ENCODE data around the gene DDAH1. TPM values are rescaled to one million over a fixed set of nuclear protein-coding genes. Genes with fewer than 3 reads are reported as not detected.

The DDAH1 gene
- polyA plus RNA-seq, 2 of the 4 experiments (the other 2 are of a cell fraction): 5.7 to 12.6 TPM

- TF ChIP-seq CEBPB (IDR thresholded peaks at IDR 0.05) (no peak), JUN (IDR thresholded peaks at IDR 0.05) (no peak), SMC3 (IDR thresholded peaks at IDR 0.05) (no peak), JUNB (IDR thresholded peaks at IDR 0.05) (no peak), E2F6 (IDR thresholded peaks at IDR 0.05; ENCODE audit: borderline replicate concordance, low read depth) (no peak), KDM1A (IDR thresholded peaks at IDR 0.05; ENCODE audit: low read depth) (no peak), CTCF (IDR thresholded peaks at IDR 0.05) (no peak), KDM5A (IDR thresholded peaks at IDR 0.05) (no peak), EHMT2 (IDR thresholded peaks at IDR 0.05; ENCODE audit: low read depth) (no peak), ZFP36 (IDR thresholded peaks at IDR 0.05; ENCODE audit: borderline replicate concordance, partially characterized antibody) (no peak), CHD2 (IDR thresholded peaks at IDR 0.05; ENCODE audit: low read length, partially characterized antibody) (no peak), MYC (IDR thresholded peaks at IDR 0.05; ENCODE audit: borderline replicate concordance, low read length) (no peak), RFX5 (IDR thresholded peaks at IDR 0.05) (no peak), ZSCAN20 (CRISPR knock-in tag; IDR thresholded peaks at IDR 0.05) (no peak), NPAS2 (CRISPR knock-in tag; IDR thresholded peaks at IDR 0.05; ENCODE audit: borderline replicate concordance) (no peak), HOXB5 (CRISPR knock-in tag; IDR thresholded peaks at IDR 0.05) (no peak)
- no peak for ATAC-seq
- no peak for FAIRE-seq
- Histone ChIP-seq H3K9me3 (no peaks in the 10 kb centered on the region), H3K4me3 (no peak overlapping the region), H3K27ac (no peak overlapping the region), H3K4me2 (no peak overlapping the region), H3K4me1 (peaks cover 3% of the 10 kb centered on the region; the same call in 1 of the 3 replicates)
- DNase-seq (ENCODE audit: low read depth in 1 of 2, low spot score in 1 of 2): no peak
- WGBS (ENCODE audit: missing lambda C conversion rate): 93% methylated on average over 3 of the region's 3 CpGs
- ChIA-PET POLR2A (interaction anchor here (1.4 kb wide), 1 partner anchor 20 kb away, joined by 4 read pairs; the partner anchor contains the start of gene DDAH1), CTCF (no interaction called here)
Measured at GRCh38 chr1:85485516-85485915, 20.6 kb upstream of the DDAH1 start.

- TF ChIP-seq FOSB (CRISPR knock-in tag; IDR thresholded peaks at IDR 0.05) (no peak), ESRRA (IDR thresholded peaks at IDR 0.05; ENCODE audit: borderline replicate concordance, low read length) (no peak), NFE2L2 (conservative IDR thresholded peaks at IDR 0.05; ENCODE audit: low read length) (no peak)
- no peak for FAIRE-seq
- Histone ChIP-seq H3K27ac (no peak overlapping the region), H3K4me3 (no peak overlapping the region), H3K4me2 (no peak overlapping the region), H3K9me3 (no peaks in the 10 kb centered on the region), H3K4me1 (peaks cover 3% of the 10 kb centered on the region; the same call in 1 of the 3 replicates)
- 86% methylated on average over 1 of the region's 1 CpG for WGBS (ENCODE audit: missing lambda C conversion rate)
- ChIA-PET CTCF (interaction anchor here (1.0 kb wide), 1 partner anchor 121 kb away, joined by 4 read pairs; no protein-coding TSS in a partner anchor), POLR2A (no interaction called here)
- DNase-seq (ENCODE audit: low read depth in 1 of 2, low spot score in 1 of 2): no peak
- no peak for ATAC-seq
Measured at GRCh38 chr1:85484716-85485115, 19.8 kb upstream of the DDAH1 start.

GRCh38 chr1:85484264-85484663 lies 19.3 kb upstream of the DDAH1 start:
- TF ChIP-seq RFX5 (IDR thresholded peaks at IDR 0.05): no peak
- peak; percentile 7 for TF ChIP-seq MAFK (IDR thresholded peaks at IDR 0.05; ENCODE audit: partially characterized antibody)
- Histone ChIP-seq H3K27ac (no peak overlapping the region), H3K4me2 (no peak overlapping the region), H3K4me1 (peaks cover 3% of the 10 kb centered on the region; the same call in 1 of the 3 replicates), H3K9me3 (no peaks in the 10 kb centered on the region), H3K4me3 (no peak overlapping the region)
- DNase-seq (ENCODE audit: low read depth in 1 of 2, low spot score in 1 of 2): no peak
- 88% methylated on average over 2 of the region's 2 CpGs for WGBS (ENCODE audit: missing lambda C conversion rate)
- POLR2A ChIA-PET: no interaction called here
- ATAC-seq: no peak
- no peak for FAIRE-seq
- CTCF ChIA-PET: interaction anchor here (1.0 kb wide), 2 partner anchors 122 to 176 kb away, joined by 4 to 5 read pairs; no protein-coding TSS in a partner anchor

- H3K4me2 ChIP-seq: no peak overlapping the region
- no peak overlapping the region for H3K4me3 ChIP-seq
- WGBS (ENCODE audit: missing lambda C conversion rate): 87% methylated on average over 3 of the region's 3 CpGs
- H3K27ac ChIP-seq: no peak overlapping the region
- TF ChIP-seq HDAC2 (IDR thresholded peaks at IDR 0.05): no peak
- no peak for DNase-seq (ENCODE audit: low read depth in 1 of 2, low spot score in 1 of 2)
- ATAC-seq: no peak
- CTCF ChIA-PET: no interaction called here
- no peak for FAIRE-seq
- POLR2A ChIA-PET: no interaction called here
- no peaks in the 10 kb centered on the region for H3K9me3 ChIP-seq
- H3K4me1 ChIP-seq: peaks cover 3% of the 10 kb centered on the region; the same call in 1 of the 3 replicates
Measured at GRCh38 chr1:85481688-85482087, 16.7 kb upstream of the DDAH1 start.
